ENCODE results near the gene RPP25L. TPM values are rescaled to one million over a fixed set of nuclear protein-coding genes. Genes with fewer than 3 reads are reported as not detected.

RPP25L gene
- polyA plus RNA-seq, 3 donors, result 22.6 to 33.6 (median 25.8) TPM

DNA sequence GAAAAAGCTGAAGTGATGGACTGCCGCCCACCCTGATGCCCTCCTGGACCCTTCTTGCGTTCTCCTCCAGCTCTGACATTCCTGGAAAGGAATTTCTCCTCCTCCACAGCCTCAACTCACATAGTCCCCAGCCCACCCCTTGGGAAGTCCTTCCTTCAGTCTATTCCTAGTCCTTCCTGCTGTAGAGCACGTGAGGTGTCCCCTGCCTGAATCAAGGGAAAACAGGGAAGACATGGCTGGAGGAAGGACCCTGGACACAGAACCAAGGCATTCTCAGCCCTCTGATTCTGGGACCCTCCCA lies 13.2 kb upstream of the RPP25L start:
- no peak for DNase-seq (ENCODE audit: extremely low read depth in 1 of 11, low read depth in 9 of 11, low spot score in 4 of 11)

DNA sequence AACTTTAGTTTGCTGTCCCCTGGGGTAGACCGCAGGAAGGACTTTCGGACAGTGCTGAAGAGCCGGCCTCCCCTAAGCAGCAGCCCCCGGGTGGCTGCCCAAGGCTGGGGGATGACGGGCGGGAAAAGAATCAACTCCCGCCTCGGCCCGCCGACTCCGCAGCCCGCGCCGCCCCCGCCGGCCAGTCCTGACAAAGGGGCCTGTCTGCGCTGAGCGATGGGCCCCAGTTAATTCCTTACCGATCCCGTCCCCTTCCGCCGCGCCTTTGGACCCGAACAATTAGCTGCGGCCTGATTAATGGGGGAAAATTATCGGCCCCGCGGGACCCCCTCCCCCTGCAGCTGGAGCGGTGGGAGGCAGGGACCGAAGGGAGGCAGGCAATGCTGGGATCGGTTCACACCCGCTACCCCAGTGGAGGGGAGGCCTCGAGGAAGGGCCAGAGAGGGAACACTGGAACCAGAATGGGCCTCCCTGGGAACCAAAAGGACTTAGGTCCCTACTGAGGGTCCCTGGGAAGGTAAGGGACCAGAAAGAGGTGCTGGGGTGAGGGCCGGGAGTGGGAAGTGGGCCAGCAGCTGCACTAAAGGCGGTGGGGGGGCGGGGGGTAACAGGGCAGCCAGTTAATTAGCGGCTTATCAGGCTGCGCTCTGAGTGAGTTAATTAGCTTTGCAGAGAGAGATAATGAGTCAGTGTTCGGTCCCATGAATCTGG lies 12.7 kb upstream of the RPP25L start:
- no peak for DNase-seq (ENCODE audit: extremely low read depth in 1 of 11, low read depth in 9 of 11, low spot score in 4 of 11)

DNA sequence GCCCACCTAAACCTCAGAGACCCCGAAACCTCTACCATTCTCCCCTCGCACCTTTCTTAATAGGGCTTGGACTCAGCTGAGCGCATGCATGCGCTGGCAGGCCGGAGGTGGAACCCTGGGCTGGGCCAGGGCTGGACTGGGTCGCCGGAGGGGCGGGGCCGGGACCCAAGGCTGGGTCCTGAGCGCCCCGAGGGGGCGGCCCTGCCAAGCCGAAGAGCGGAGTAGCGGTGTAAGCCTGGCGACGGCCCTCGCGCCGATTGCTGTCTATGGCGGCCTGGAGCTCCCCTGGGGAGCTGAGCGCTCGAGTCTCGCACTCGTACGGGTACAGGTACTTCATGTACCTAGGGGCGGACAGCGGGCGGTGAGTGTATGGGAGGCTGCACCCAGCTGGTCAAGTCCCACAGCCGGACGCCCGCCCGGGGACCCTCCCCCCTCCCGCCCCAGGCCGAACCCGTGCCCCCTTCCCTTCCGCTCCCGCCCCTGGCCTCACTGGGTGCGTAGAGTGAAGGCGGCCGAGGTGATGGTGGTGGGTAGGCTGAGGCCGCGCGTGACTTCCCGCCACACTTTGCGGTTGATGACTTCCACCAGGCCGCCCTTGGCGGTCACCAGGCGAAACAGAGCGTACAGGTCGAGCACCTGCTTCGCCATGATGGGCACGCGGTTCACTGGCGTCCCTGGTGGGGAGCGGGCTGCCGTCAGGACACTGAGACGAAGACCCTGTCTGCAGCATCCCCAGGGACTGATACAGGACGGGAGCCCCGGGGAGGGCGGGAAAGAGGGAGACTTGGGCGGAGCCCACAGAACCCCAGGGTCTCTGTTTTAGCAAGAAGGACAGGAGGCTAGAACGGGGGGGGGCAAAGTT lies 11.7 kb upstream of the RPP25L start:
- DNase-seq (ENCODE audit: extremely low read depth in 1 of 11, low read depth in 9 of 11, low spot score in 4 of 11), result no peak

DNA sequence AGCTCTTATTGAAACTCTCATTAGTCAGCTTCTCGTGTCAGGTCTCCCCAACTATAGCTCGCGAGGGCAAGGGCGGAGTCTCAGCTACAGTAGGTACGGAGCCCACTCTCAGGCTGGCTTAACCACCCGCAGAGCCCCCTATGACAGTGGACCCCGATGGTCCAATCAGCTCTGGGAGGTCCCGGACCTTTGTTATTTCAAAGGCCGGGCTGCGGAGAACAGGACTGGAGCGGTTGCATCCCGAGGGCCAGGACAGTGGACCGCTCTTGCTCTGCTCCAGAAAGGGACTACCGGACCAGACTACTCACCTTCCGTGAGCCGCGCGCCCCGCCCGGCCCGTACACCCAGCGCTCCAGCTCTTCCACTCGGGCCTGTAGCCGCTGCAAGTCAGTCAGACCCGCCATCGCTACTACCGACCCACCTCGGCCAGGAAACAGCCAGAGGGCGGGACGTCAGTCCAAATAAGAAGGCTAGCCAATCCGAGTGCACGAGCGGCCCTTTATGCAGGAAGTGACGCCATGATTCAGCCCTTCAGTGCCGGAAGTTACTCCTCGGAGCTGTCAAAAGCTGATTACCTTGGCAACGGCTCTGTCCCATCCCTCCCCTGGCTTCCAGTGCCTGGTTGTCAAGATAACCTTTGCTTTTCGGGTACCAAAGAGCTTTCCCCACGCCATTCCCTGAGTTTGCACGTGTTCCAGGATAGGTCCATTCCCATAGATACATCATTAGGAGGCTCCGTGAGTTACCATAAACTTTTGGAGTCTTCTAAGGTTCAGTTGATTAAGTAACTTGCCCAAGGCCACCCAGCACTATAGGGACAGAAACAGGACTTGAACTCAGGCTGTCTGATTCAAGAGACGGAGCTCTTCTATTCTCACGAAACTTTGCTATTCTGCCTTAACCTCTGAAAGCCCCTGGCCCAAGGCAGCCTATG lies 8.4 kb upstream of the RPP25L start, which contains the start of gene DCTN3:
Gene DCTN3 (minus strand): TSS at position 435 of the 934 bp plus-strand sequence. CDS start 31 bp downstream, at position 404.
- DNase-seq (ENCODE audit: extremely low read depth in 1 of 11, low read depth in 9 of 11, low spot score in 4 of 11), result peak in 10 of 11 donors; percentile 85 to 94 (median 90)

DNA sequence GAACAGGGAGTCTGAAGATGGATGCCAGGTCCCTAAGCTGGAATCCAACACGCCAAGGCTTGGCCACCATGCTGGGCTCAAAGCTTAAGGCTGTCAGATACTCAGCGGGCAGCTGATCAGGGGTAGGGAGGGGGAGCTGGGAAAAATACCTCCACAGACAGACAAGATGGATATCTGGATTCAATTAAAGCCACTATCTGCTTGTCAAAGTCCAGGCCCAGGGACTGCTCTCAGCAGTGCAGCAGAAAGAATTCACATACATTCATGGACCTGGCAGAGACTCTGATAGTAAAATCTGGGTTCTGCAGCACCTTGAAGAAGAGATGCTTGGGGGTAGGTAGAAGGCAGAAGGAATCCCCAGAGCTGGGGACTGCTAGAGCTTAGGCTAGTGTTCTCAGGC lies 3.2 kb upstream of the RPP25L start:
- DNase-seq (ENCODE audit: extremely low read depth in 1 of 11, low read depth in 9 of 11, low spot score in 4 of 11), result no peak

DNA sequence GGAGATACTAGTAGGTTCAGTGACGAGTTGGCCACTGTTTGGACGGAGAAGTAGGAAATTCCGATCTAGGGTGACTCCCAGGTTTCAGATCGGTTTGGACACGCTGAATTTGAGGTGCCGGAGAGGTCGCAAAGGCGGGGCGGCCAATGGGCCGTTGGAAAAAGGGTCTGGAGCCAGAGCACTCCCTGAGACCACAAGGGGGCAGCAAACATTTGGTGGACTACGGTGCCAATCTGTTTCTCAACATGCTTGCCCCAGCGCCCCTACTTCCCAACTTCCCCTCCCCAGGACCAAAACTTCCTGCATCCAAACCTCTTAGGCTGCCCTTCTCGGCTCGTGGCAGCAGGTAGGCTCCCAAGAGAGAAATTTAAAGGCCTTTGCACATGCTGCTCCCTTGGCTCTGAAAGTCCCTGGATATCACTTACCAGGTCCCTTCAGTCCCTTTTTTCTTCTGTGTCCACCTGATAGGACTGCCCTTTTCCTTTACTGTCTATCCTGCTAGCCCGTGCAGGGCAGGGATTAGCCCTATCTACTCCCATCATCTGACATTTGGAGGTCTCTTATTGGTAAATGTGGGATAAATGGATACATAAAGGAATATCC lies 992 bp upstream of the RPP25L start:
- DNase-seq (ENCODE audit: extremely low read depth in 1 of 11, low read depth in 9 of 11, low spot score in 4 of 11), result peak in 4 of 11 donors; percentile 72 to 88 (median 76)

DNA sequence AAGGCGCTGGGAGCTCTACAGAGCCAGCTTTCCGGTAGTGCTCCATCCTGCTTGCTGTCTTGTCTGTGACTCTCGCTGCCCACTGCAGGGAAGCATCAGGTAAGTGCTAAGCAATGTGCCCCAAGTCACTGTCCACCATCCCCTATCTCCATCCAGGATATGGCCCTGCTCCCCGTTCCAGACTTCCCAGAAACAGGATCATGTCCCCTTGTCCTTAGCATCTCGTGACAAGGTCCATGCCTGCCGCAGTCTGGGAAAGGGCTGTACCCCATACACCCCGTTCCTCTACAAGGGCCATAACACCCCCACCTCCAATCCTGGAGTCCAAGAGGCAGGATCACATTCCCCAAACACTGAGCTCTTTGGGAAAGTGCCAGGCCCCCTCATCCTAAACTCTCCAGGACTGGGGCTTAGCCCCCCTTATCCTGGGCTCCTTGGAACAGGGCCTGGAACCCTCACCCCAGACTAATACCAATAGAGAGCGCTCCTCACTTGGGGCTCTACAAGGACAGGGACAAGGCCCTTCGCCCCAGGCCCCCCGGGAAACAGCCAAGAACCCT lies 566 bp downstream of the RPP25L start:
- no peak for DNase-seq (ENCODE audit: extremely low read depth in 1 of 11, low read depth in 9 of 11, low spot score in 4 of 11)

DNA sequence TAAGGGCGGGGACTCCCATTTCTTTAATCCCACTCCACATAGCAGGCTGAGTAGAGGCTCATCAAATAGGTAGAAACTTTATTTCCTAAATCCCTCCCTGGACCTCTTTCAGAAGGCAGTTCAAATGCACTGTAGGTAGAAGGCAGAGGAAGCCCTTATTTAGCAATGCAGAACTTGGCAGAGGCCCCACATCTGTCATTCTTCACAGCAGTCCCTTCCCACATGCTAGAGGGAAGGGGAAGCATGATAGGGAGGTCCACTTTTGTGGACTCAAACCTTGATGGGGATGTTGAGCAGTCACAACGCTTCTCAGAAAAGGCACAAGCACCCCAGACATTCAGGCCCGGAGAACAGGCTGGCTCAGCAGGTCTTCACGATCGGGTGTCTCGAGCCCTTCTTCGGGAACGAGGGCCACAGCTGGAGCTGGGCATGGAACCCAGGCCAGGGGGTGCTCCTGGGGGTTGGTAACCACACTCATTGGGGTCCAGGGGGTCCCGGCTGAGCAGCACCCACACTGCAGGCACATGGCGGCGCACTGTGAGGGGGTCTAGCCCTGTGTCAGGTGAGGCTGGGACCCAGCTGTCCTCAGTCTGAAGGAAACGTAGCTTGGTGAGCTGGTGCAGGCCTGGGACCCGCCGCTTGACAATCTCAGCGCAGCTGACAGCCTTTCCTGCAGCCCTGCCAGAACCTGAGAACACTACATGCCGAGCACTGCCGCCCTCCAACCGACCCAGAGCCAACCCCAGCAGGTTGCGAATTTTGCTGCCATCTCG lies 1.3 kb downstream of the RPP25L start:
- no peak for DNase-seq (ENCODE audit: extremely low read depth in 1 of 11, low read depth in 9 of 11, low spot score in 4 of 11)

DNA sequence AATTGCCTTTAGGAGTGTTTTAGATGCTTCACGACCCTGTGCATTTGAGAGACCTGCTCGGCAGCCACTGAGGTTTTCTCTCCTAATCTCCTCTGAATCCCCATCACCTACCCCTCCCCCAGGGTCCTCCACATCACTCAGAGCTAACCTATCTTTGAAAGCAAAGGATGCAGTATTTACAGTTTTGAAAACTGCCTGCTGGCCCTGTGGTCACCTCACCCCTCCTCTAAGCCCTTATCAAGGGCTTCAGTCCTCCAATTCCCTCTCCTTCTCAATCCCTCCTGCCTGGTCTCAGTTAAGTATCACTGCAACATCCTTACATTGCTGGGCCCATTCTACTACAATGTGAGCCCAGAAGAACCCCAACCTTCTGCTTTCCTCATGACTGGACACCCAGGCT lies 4.6 kb downstream of the RPP25L start:
- DNase-seq (ENCODE audit: extremely low read depth in 1 of 11, low read depth in 9 of 11, low spot score in 4 of 11), result no peak

DNA sequence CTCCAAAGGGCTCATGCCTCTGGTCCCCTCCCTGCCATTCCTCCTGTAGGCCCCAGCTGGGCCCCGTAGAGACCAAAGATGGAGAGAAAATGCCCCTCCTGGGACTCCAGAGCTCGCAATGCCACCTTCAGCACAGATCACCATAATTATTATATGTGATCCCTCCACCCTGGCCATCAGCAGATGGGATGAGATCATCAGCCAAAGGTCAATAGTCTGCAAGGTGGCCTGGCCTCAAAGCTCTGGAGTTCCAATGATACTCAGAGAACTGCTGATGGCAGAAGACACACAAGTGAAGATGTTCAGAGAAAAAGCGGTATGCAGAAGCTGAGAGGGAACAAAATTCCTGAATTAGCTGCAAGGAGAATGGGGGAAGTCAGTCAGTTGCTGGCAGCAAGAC lies 5.0 kb downstream of the RPP25L start:
- DNase-seq (ENCODE audit: extremely low read depth in 1 of 11, low read depth in 9 of 11, low spot score in 4 of 11), result no peak

DNA sequence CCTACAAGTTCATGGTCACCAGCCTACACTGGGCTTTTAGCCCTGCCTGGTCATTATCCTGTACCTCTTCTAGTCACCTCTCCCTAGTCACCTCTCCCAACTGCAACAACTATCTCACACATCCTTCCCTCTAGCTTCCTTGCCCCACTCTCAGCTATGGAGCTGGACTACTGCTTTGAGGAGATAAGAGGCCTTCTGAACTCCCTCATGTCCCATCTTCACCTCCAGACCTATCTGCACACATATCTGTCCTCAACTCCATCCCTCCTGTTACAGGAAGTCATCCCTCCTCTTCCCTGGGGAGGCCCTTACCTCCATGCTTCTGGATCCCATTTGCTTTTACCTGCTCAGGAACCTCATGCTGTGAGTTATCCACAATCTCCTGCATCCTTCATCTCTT lies 5.7 kb downstream of the RPP25L start:
- no peak for DNase-seq (ENCODE audit: extremely low read depth in 1 of 11, low read depth in 9 of 11, low spot score in 4 of 11)

DNA sequence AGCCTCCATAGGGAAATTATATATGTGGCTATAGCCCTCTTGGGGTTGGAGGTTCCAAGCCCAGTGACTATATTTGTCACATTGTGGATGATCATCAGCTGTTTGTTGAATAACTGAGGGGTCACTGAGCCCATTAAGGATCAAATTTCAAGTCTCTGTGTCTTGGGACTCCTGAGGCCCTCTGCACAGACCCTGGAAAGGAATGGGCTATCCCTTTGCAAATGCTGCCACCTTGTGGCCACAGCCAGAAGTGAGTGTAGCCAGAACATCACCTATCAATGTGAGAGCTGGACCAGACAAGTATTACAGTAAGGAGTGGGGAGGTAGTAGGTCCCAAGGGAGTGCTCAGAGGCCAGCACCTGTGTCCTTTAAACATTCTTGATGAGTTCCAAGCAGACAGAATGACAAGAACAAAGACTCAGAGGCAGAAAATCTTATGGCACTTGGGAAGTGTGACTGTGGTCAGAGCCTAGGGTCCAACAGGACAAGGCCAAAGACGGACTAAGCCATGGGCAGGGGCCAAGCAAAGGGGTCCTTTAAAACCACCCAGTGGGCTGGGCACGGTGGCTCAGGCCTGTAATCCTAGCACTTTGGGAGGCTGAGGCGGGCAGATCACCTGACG lies 8.2 kb downstream of the RPP25L start:
- DNase-seq (ENCODE audit: extremely low read depth in 1 of 11, low read depth in 9 of 11, low spot score in 4 of 11), result peak in 8 of 11 donors; percentile 67 to 84 (median 78)

DNA sequence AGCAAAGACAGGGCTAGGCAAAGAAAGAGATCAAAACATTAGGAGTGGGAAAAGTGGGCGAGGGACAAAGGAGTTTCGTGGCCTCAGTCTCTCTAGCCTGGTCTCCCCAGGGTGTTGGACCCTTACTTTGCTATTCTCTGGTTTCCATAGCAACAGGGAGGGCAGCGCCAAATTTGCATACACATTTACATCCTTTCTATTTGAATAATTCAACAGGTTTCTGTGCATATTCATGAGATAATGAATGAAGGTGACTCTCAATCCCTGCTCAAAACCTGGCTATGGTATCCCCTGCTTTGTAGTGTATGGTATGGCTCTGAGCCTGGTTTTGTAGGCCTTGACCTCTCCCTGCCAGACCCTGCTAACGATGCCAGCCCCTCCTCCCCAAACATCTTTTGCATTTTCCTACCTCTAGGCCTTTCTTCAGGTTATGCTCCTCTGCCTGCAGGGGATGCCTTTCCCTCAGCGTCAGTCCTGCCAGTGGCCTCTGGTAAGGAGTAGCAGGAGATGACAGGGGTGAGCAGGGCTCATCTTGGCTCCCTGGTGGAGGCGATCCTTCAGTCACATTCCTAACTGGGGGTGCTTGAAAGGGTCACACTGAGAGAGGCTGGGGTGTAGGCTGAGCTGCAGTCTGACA lies 9.8 kb downstream of the RPP25L start:
- DNase-seq (ENCODE audit: extremely low read depth in 1 of 11, low read depth in 9 of 11, low spot score in 4 of 11), result no peak

DNA sequence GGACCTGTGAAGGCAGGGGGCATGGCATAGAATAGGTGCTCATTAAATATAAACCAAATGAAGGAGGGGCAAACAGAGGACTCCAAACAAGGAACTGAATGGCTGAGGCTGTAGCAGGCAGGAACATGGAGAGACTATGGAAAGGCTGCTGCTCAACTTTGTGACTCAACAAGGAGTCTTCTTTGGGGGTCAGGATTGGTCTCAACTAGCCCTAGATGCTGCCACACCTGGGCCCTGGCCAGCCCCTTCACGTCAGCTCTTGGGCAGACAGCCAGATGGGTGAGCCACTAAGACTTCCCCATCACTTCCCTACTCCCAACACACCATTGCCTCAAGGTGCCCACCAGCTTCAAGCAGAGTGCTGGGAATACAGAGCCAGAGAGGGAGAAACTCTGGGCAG lies 11.0 kb downstream of the RPP25L start:
- no peak for DNase-seq (ENCODE audit: extremely low read depth in 1 of 11, low read depth in 9 of 11, low spot score in 4 of 11)

DNA sequence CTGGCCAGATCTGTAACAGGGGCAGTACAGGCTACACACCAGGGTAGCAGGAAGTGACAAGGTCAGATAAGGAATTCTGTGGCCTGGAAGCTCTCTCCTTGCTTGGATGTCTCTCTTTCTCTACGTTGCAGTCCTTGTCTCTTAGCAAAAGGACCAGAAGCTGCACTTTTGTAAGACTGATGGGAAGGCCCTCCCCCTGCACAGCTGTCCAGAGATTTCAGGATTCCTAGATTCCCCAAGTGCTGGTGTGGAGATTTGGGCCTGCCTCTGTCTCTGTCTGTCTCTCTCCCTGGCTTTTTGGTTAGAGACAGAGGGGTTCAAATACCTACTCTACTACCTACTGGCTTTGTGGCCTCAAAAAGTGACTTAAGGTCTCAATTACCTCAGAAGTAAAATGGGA lies 12.4 kb downstream of the RPP25L start:
- DNase-seq (ENCODE audit: extremely low read depth in 1 of 11, low read depth in 9 of 11, low spot score in 4 of 11), result no peak

DNA sequence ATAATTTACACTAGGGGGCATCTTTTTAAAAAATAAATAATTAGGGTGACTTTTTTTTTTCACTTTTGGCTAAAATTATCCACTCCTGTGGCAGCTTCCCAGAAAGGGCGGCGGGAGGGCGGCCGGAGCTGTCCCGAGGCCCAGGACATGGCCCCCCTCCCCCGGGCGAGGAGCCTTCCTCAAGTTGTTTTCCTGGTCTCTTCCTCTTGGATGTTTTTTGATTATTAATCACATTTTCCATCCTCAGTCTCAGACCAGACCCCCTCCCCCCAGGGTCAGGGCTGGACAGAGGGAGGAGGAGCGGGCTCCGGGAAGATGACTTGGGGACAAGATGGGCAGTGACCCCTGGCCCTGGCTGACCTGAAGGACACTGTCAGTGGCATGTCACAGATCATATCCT lies 17.7 kb downstream of the RPP25L start:
- DNase-seq (ENCODE audit: extremely low read depth in 1 of 11, low read depth in 9 of 11, low spot score in 4 of 11), result no peak

DNA sequence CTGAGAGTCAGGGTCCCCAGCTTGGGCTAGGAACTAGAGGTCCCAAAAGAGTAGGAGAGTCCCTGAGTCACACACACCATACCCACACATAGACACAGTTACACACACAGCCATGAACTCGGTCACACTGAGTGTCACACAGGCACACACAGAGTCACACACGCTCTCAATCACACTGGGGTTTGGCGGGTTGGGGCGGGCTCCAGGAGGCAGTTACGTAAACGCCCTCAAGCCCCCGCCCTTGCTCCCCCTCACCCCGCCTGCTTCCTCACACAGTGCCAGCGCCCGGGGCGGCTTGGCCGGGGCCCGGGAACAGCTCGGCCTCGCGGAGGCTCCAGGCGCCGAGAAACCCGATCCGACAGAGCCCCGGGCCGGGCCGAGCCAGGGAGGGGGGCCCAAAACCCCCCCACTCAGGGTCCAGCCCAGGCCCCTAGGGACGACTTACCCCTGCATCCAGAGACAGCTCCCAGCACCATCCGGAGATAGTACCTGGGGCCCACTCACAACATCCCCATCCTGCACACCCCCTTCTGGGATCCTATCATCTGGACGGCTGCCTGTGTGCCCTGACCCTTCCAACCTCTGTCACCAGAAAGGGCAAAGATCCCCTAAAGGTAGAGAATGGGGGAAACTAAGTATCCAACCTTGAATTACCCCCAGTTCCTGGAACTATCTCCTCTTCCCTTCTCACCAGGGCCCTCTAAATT lies 18.8 kb downstream of the RPP25L start:
- DNase-seq (ENCODE audit: extremely low read depth in 1 of 11, low read depth in 9 of 11, low spot score in 4 of 11), result no peak

All from renal cortex interstitium (tissue), 11 donors.